Measurements from ENCODE around the gene ERLIN1.

GRCh38 chr10:100183481-100183880, 2.3 kb downstream of the ERLIN1 start:
- TF ChIP-seq CTCF (IDR thresholded peaks at IDR 0.05 in 4 of 5, conservative IDR thresholded peaks at IDR 0.05 in 1 of 5) (no peak), POLR2A (IDR thresholded peaks at IDR 0.05) (no peak)

Measured in gastrocnemius medialis (tissue), 4 donors.